ENCODE data around the gene WDR87. TPM values are rescaled to one million over a fixed set of nuclear protein-coding genes. Genes with fewer than 3 reads are reported as not detected.
A peak's percentile ranks its signal among the peaks of the same experiment; 100 is the strongest.

The WDR87 gene
- not detected for total RNA-seq
- long read RNA-seq, partial matches to known transcripts, result 0 of 1 reads
- long read RNA-seq, other reads (novel, unspliced or antisense), result 1 of 1 reads

GRCh38 chr19:37905946-37906868 lies at the start of gene WDR87:
Gene WDR87, minus strand, starts transcription at chr19:37906594. Its CDS starts 8,355 bp downstream, at chr19:37898239.
- DNase-seq (ENCODE audit: low spot score), result no peak

- DNase-seq (ENCODE audit: low spot score), result no peak
Measured at GRCh38 chr19:37955986-37956385, 49.6 kb upstream of the WDR87 start.

DNA sequence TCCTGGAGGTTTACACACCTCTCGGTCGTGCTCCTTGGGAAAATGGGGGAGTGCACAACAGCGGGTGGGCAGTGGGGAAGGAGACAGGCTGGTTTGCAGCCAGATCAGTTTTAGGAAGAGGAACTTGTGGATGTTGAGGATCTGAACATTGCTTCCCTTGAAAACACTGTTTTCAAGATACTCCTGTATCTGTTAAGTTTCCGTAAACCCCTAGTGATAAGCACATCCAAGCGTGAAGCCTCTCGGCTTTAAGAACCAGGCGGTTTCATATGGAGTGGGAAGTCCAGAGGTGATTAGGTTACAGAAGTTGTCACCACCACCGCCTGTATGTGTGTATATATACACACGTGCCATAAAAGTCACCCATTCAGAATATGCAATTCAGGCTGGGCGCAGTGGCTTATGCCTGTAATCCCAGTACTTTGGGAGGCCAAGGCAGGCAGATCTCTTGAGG lies 48.1 kb upstream of the WDR87 start:
- DNase-seq (ENCODE audit: low spot score), result no peak

- DNase-seq (ENCODE audit: low spot score), result no peak
Measured at GRCh38 chr19:37953918-37954303, 47.5 kb upstream of the WDR87 start.

- no peak for DNase-seq (ENCODE audit: low spot score)
Measured at GRCh38 chr19:37953171-37953917, 47.0 kb upstream of the WDR87 start.

DNA sequence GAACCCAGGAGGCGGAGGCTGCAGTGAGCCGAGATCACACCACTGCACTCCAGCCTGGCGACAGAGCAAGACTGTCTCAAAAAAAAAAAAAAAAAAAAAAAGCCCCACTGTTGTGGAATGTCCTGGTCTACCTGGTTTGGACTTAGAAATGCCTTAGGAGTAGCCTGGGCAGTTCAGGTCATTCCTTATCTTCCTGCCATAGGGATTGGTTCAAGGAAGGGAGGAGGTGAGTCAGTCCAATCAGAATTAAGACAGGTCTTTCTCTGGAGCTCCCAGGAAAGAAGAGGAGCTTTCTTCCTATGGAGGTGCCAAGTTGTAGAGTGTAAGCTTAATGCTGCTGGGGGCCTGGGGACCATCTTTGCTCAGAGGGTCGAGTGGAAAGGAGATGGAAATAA lies 45.4 kb upstream of the WDR87 start:
- no peak for DNase-seq (ENCODE audit: low spot score)

GRCh38 chr19:37950471-37951175 lies 44.2 kb upstream of the WDR87 start:
- no peak for DNase-seq (ENCODE audit: low spot score)

GRCh38 chr19:37948362-37948761 lies 42.0 kb upstream of the WDR87 start:
- DNase-seq (ENCODE audit: low spot score), result no peak

DNA sequence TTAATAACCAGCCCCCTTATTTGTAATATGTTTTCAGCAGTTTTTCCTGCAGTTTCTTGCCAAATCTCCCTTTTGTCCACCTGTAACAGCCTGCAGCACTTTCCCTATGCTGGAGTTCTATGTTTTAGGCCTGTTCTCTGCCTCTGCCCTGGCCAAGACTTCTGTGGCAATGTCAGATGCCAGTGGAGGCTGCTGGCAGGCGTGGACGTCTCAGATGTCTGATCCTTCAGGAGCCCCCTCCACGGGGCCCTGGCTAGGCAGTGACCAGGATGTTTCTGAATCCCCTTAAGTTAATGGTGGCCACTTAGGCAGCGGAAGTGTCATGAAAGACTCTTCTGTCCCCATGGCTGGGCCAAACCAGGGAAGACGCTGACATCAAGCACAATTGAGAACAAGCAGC lies 41.4 kb upstream of the WDR87 start:
- DNase-seq (ENCODE audit: low spot score), result peak; percentile 11

- no peak for DNase-seq (ENCODE audit: low spot score)
Measured at GRCh38 chr19:37946132-37946531, 39.7 kb upstream of the WDR87 start.

GRCh38 chr19:37943480-37943879 lies 37.1 kb upstream of the WDR87 start:
- DNase-seq (ENCODE audit: low spot score), result peak; percentile 35

GRCh38 chr19:37942516-37942902 lies 36.1 kb upstream of the WDR87 start:
- DNase-seq (ENCODE audit: low spot score), result peak; percentile 57

- DNase-seq (ENCODE audit: low spot score), result peak; percentile 26
Measured at GRCh38 chr19:37941782-37942515, 35.6 kb upstream of the WDR87 start.

GRCh38 chr19:37938353-37938752 lies 32.0 kb upstream of the WDR87 start:
- DNase-seq (ENCODE audit: low spot score), result no peak

GRCh38 chr19:37936886-37937285 lies 30.5 kb upstream of the WDR87 start:
- DNase-seq (ENCODE audit: low spot score), result no peak

DNA sequence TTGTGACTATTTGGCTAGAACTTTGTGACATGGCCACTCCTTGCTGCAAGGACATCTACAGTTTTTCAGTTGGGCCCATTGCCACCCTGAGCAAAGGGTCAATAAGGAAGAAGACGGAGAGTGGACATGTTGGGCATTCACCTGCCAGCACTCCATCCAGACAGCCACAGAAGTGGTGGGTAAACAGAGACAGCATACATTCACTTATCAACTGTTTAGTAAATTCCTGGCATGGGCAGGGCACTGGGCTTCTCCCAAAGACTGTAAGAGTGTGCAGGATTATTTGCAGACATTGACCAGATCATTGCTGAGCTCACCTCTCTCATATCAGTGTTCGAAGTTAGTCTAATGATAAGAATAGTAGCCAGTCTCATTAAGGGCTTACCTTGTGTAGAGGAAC lies 29.8 kb upstream of the WDR87 start:
- no peak for DNase-seq (ENCODE audit: low spot score)

DNA sequence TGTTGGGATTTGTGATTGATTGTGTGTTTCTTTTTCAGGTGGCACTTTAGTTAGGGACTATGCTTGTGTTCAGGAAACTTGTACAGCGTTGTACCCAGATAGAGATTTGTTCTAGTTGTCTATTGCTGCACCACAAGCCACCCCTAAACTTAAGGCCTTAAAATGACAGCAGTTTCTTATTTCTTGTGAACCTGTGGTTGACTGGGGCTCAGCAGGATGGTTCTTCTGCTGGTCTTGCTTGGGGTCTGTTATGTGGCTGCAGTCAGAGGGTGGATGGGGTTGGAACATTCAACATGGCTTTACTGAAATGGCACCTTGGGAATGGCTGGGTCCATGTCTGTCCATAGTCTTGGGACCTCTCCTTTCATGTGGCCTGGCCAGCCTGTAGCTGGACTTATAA lies 28.9 kb upstream of the WDR87 start:
- no peak for DNase-seq (ENCODE audit: low spot score)

GRCh38 chr19:37933937-37934358 lies 27.6 kb upstream of the WDR87 start:
- DNase-seq (ENCODE audit: low spot score), result no peak

- DNase-seq (ENCODE audit: low spot score), result no peak
Measured at GRCh38 chr19:37932985-37933936, 26.9 kb upstream of the WDR87 start.
